Measurements from ENCODE around the gene ROBO1. TPM values are rescaled to one million over a fixed set of nuclear protein-coding genes. Genes with fewer than 3 reads are reported as not detected.

The ROBO1 gene
- total RNA-seq, 1 donor from 2014 or later, result 0.16 TPM

- H3K27ac Mint-ChIP-seq, result no peak overlapping the region
- no peaks in the 10 kb centered on the region for H3K27me3 Mint-ChIP-seq (ENCODE audit: insufficient read depth)
- no peak overlapping the region for H3K4me3 Mint-ChIP-seq
- H3K4me1 Mint-ChIP-seq (ENCODE audit: low read depth), result no peaks in the 10 kb centered on the region
- H3K9me3 Mint-ChIP-seq, result peaks cover 27% of the 10 kb centered on the region
- intact Hi-C loops (cut with micrococcal nuclease), result no loop called here
- H3K36me3 Mint-ChIP-seq (ENCODE audit: low read depth), result no peaks in the 10 kb centered on the region
- no peak for DNase-seq (ENCODE audit: low spot score)
These were observed 720.2 kb downstream of the ROBO1 start for GRCh38 chr3:79047581-79047980.

GRCh38 chr3:79041621-79042020 is 726.2 kb downstream of the ROBO1 start:
- Mint-ChIP-seq H3K9me3 (no peaks in the 10 kb centered on the region), H3K4me3 (no peak overlapping the region), H3K27me3 (ENCODE audit: insufficient read depth) (no peaks in the 10 kb centered on the region), H3K27ac (no peak overlapping the region), H3K36me3 (ENCODE audit: low read depth) (no peaks in the 10 kb centered on the region), H3K4me1 (ENCODE audit: low read depth) (no peaks in the 10 kb centered on the region)
- intact Hi-C loops (cut with micrococcal nuclease), result no loop called here
- DNase-seq (ENCODE audit: low spot score), result no peak

- H3K4me3 Mint-ChIP-seq, result no peak overlapping the region
- H3K9me3 Mint-ChIP-seq, result no peaks in the 10 kb centered on the region
- intact Hi-C loops (cut with micrococcal nuclease), result no loop called here
- H3K27me3 Mint-ChIP-seq (ENCODE audit: insufficient read depth), result no peaks in the 10 kb centered on the region
- H3K36me3 Mint-ChIP-seq (ENCODE audit: low read depth), result no peaks in the 10 kb centered on the region
- no peaks in the 10 kb centered on the region for H3K4me1 Mint-ChIP-seq (ENCODE audit: low read depth)
- no peak for DNase-seq (ENCODE audit: low spot score)
- no peak overlapping the region for H3K27ac Mint-ChIP-seq
These were observed 727.1 kb downstream of the ROBO1 start for GRCh38 chr3:79040701-79041100.

- intact Hi-C loops (cut with micrococcal nuclease), result no loop called here
- no peaks in the 10 kb centered on the region for H3K9me3 Mint-ChIP-seq
- DNase-seq (ENCODE audit: low spot score), result no peak
- H3K36me3 Mint-ChIP-seq (ENCODE audit: low read depth), result no peaks in the 10 kb centered on the region
- no peaks in the 10 kb centered on the region for H3K27me3 Mint-ChIP-seq (ENCODE audit: insufficient read depth)
- no peak overlapping the region for H3K27ac Mint-ChIP-seq
- H3K4me3 Mint-ChIP-seq, result no peak overlapping the region
- no peaks in the 10 kb centered on the region for H3K4me1 Mint-ChIP-seq (ENCODE audit: low read depth)
These were observed 727.7 kb downstream of the ROBO1 start for GRCh38 chr3:79040091-79040490.

- H3K36me3 Mint-ChIP-seq (ENCODE audit: low read depth), result no peaks in the 10 kb centered on the region
- intact Hi-C loops (cut with micrococcal nuclease), result no loop called here
These were observed 728.6 kb downstream of the ROBO1 start for GRCh38 chr3:79039192-79039591.

GRCh38 chr3:79038636-79039035 is 729.2 kb downstream of the ROBO1 start:
- Mint-ChIP-seq H3K36me3 (ENCODE audit: low read depth) (no peaks in the 10 kb centered on the region), H3K9me3 (no peaks in the 10 kb centered on the region), H3K27ac (no peak overlapping the region), H3K4me1 (ENCODE audit: low read depth) (no peaks in the 10 kb centered on the region), H3K27me3 (ENCODE audit: insufficient read depth) (no peaks in the 10 kb centered on the region), H3K4me3 (no peak overlapping the region)
- no peak for DNase-seq (ENCODE audit: low spot score)
- intact Hi-C loops (cut with micrococcal nuclease), result no loop called here

More at GRCh38 chr3:79039192-79039591, 728.6 kb downstream of the ROBO1 start:
- no peak overlapping the region for H3K27ac Mint-ChIP-seq
- H3K4me3 Mint-ChIP-seq, result no peak overlapping the region
- H3K9me3 Mint-ChIP-seq, result no peaks in the 10 kb centered on the region
- no peak for DNase-seq (ENCODE audit: low spot score)
- no peaks in the 10 kb centered on the region for H3K4me1 Mint-ChIP-seq (ENCODE audit: low read depth)
- H3K27me3 Mint-ChIP-seq (ENCODE audit: insufficient read depth), result no peaks in the 10 kb centered on the region

GRCh38 chr3:79038057-79038456 is 729.7 kb downstream of the ROBO1 start:
- Mint-ChIP-seq H3K4me3 (no peak overlapping the region), H3K9me3 (no peaks in the 10 kb centered on the region), H3K27me3 (ENCODE audit: insufficient read depth) (no peaks in the 10 kb centered on the region), H3K36me3 (ENCODE audit: low read depth) (no peaks in the 10 kb centered on the region), H3K4me1 (ENCODE audit: low read depth) (no peaks in the 10 kb centered on the region), H3K27ac (no peak overlapping the region)
- DNase-seq (ENCODE audit: low spot score), result no peak
- intact Hi-C loops (cut with micrococcal nuclease), result no loop called here

- Mint-ChIP-seq H3K27me3 (ENCODE audit: insufficient read depth) (no peaks in the 10 kb centered on the region), H3K4me1 (ENCODE audit: low read depth) (no peaks in the 10 kb centered on the region), H3K36me3 (ENCODE audit: low read depth) (no peaks in the 10 kb centered on the region), H3K27ac (no peak overlapping the region), H3K9me3 (no peaks in the 10 kb centered on the region), H3K4me3 (no peak overlapping the region)
- intact Hi-C loops (cut with micrococcal nuclease), result loop anchor here (1.0 kb wide), 1 partner anchor 374 kb away; no protein-coding TSS in a partner anchor
- no peak for DNase-seq (ENCODE audit: low spot score)
These were observed 735.0 kb downstream of the ROBO1 start for GRCh38 chr3:79032686-79033318.

- Mint-ChIP-seq H3K4me3 (no peak overlapping the region), H3K27me3 (ENCODE audit: insufficient read depth) (no peaks in the 10 kb centered on the region), H3K36me3 (ENCODE audit: low read depth) (no peaks in the 10 kb centered on the region), H3K27ac (no peak overlapping the region), H3K9me3 (no peaks in the 10 kb centered on the region), H3K4me1 (ENCODE audit: low read depth) (no peaks in the 10 kb centered on the region)
- intact Hi-C loops (cut with micrococcal nuclease), result no loop called here
- no peak for DNase-seq (ENCODE audit: low spot score)
These were observed 737.6 kb downstream of the ROBO1 start for GRCh38 chr3:79030157-79030556.

- no peak overlapping the region for H3K27ac Mint-ChIP-seq
- no peak for DNase-seq (ENCODE audit: low spot score)
- H3K36me3 Mint-ChIP-seq (ENCODE audit: low read depth), result no peaks in the 10 kb centered on the region
- H3K4me1 Mint-ChIP-seq (ENCODE audit: low read depth), result no peaks in the 10 kb centered on the region
- intact Hi-C loops (cut with micrococcal nuclease), result no loop called here
- H3K9me3 Mint-ChIP-seq, result no peaks in the 10 kb centered on the region
- no peak overlapping the region for H3K4me3 Mint-ChIP-seq
- no peaks in the 10 kb centered on the region for H3K27me3 Mint-ChIP-seq (ENCODE audit: insufficient read depth)
These were observed 738.9 kb downstream of the ROBO1 start for GRCh38 chr3:79028916-79029315.

- H3K4me1 Mint-ChIP-seq (ENCODE audit: low read depth), result no peaks in the 10 kb centered on the region
- H3K27ac Mint-ChIP-seq, result no peak overlapping the region
- no peaks in the 10 kb centered on the region for H3K27me3 Mint-ChIP-seq (ENCODE audit: insufficient read depth)
- intact Hi-C loops (cut with micrococcal nuclease), result no loop called here
- no peak for DNase-seq (ENCODE audit: low spot score)
- no peaks in the 10 kb centered on the region for H3K36me3 Mint-ChIP-seq (ENCODE audit: low read depth)
- H3K9me3 Mint-ChIP-seq, result no peaks in the 10 kb centered on the region
- H3K4me3 Mint-ChIP-seq, result no peak overlapping the region
These were observed 740.2 kb downstream of the ROBO1 start for GRCh38 chr3:79027593-79027992.

- Mint-ChIP-seq H3K27ac (no peak overlapping the region), H3K27me3 (ENCODE audit: insufficient read depth) (peaks cover 20% of the 10 kb centered on the region), H3K4me3 (peak overlapping the region; percentile 54), H3K9me3 (no peaks in the 10 kb centered on the region), H3K4me1 (ENCODE audit: low read depth) (no peaks in the 10 kb centered on the region), H3K36me3 (ENCODE audit: low read depth) (no peaks in the 10 kb centered on the region)
- DNase-seq (ENCODE audit: low spot score), result no peak
- intact Hi-C loops (cut with micrococcal nuclease), result no loop called here
These were observed 747.9 kb downstream of the ROBO1 start for GRCh38 chr3:79019924-79020173.

GRCh38 chr3:79019137-79019923 is 748.5 kb downstream of the ROBO1 start:
- Mint-ChIP-seq H3K36me3 (ENCODE audit: low read depth) (no peaks in the 10 kb centered on the region), H3K4me3 (peak overlapping the region; percentile 54), H3K27me3 (ENCODE audit: insufficient read depth) (peaks cover 20% of the 10 kb centered on the region), H3K9me3 (no peaks in the 10 kb centered on the region), H3K4me1 (ENCODE audit: low read depth) (no peaks in the 10 kb centered on the region), H3K27ac (no peak overlapping the region)
- intact Hi-C loops (cut with micrococcal nuclease), result no loop called here
- DNase-seq (ENCODE audit: low spot score), result no peak
